ENCODE results near the gene RNF125. TPM values are rescaled to one million over a fixed set of nuclear protein-coding genes. Genes with fewer than 3 reads are reported as not detected.
"Not testable (repeated sequence)": the region's sequence is repeated elsewhere in the genome, so short reads cannot be mapped to it uniquely, and the experiment has no call there.

Gene RNF125
- total RNA-seq, 3 donors from 2014 or later = 7.5 to 18.7 (median 8.9) TPM

DNA sequence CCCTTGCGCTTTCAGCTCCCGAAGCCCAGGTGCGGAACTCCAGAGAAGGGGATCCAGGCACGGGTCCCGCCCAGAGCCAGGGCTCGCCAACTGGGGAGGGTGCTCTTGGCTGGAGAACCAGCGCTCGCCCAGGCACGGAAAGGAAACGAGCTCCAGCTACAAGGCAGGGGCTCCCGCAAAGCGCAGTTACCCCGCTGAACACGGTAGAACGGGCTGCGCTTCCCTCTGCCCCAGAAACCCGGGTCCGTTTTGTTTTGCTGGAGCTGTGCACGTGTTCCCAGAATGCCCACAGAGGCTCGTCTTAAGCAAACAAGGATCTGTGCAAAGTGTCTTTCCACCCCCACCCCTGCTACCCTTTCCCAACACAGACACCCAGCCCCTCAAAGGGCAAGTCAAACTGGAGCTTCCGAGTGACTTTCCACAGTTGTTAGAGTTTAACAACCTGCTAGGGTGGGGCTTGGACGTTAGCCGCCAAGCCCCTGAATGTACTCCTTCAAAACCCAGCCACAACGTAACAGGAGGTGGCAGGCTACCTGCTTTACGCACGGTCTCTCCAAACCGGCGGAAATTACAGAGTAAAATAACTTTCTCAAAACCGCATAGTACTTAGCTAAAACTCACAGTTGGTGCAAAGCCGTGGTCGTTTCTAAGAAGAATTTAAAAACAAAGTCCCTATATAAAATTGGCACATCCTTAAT, 775 bp downstream of the RNF125 start:
- TF ChIP-seq, protein P1, sequence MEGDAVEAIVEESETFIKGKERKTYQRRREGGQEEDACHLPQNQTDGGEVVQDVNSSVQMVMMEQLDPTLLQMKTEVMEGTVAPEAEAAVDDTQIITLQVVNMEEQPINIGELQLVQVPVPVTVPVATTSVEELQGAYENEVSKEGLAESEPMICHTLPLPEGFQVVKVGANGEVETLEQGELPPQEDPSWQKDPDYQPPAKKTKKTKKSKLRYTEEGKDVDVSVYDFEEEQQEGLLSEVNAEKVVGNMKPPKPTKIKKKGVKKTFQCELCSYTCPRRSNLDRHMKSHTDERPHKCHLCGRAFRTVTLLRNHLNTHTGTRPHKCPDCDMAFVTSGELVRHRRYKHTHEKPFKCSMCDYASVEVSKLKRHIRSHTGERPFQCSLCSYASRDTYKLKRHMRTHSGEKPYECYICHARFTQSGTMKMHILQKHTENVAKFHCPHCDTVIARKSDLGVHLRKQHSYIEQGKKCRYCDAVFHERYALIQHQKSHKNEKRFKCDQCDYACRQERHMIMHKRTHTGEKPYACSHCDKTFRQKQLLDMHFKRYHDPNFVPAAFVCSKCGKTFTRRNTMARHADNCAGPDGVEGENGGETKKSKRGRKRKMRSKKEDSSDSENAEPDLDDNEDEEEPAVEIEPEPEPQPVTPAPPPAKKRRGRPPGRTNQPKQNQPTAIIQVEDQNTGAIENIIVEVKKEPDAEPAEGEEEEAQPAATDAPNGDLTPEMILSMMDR (IDR thresholded peaks at IDR 0.05) = no peak
- peaks cover 11% of the 10 kb centered on the region for H3K4me1 ChIP-seq (ENCODE audit: low read depth)

GRCh38 chr18:32019949-32020625, 1.5 kb downstream of the RNF125 start:
- peaks cover 11% of the 10 kb centered on the region for H3K4me1 ChIP-seq (ENCODE audit: low read depth)
- H3K9me3 ChIP-seq; intact Hi-C loops (cut with DNase I, micrococcal nuclease); H3K4me3 ChIP-seq; H3K36me3 ChIP-seq (ENCODE audit: low read depth): not testable (repeated sequence)
- ATAC-seq (peak; percentile 40), DNase-seq (peak; percentile 57 to 71 (median 68))

More for the DNA sequence above, 775 bp downstream of the RNF125 start:
- ATAC-seq = peak; percentile 68
- no peaks in the 10 kb centered on the region for H3K9me3 ChIP-seq
- peak overlapping the region; percentile 33 for H3K4me3 ChIP-seq
- intact Hi-C loops (cut with DNase I, micrococcal nuclease) = no loop called here
- no peaks in the 10 kb centered on the region for H3K36me3 ChIP-seq (ENCODE audit: low read depth)
- DNase-seq = peak; percentile 67 to 75 (median 75)

DNA sequence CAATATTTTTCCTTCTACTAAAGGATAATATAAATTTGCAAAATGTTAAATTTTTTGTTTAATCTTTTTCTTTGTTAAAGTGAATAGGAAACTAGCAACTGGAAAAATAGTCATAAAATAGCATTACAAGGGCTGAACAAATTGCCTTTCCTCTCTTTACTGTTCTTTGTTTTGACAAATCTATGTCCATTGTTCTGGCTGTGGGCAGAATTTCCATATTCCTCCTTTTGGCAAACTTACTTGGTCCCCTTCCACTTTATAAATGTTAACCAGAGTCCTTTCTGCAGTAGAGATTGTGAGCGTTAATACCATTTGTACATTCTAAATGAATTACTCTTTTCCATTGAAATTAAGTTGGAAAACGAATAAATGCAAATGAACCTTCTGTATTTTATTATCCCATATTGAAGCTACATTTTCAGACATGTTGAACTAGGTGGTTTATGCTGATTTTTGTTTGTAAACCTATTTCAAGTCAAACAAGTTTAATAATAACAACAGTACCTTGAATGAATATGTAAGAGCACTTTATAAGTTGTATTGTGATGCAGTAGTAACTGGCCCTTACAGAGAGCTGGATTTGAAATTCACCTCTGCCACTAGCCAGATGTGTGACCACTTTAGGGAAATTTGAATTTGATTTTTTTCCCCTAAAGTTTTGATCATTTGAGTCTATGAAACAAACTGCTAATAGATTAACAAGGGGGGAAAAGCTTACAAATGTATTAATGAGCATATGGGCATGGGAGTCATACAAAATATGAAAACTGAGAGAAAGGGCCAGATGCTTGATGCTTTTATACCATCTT, 3.3 kb downstream of the RNF125 start:
- DNase-seq (no peak), ATAC-seq (no peak)
- Histone ChIP-seq H3K36me3 (ENCODE audit: low read depth) (no peaks in the 10 kb centered on the region), H3K4me3 (no peak overlapping the region), H3K9me3 (no peaks in the 10 kb centered on the region), H3K4me1 (ENCODE audit: low read depth) (peaks cover 11% of the 10 kb centered on the region)
- TF ChIP-seq, protein P1 (IDR thresholded peaks at IDR 0.05) = no peak
- intact Hi-C loops (cut with DNase I, micrococcal nuclease) = no loop called here

GRCh38 chr18:32025744-32026143, 7.1 kb downstream of the RNF125 start:
- Histone ChIP-seq H3K36me3 (ENCODE audit: low read depth) (no peaks in the 10 kb centered on the region), H3K9me3 (no peaks in the 10 kb centered on the region), H3K4me3 (no peak overlapping the region), H3K4me1 (ENCODE audit: low read depth) (no peaks in the 10 kb centered on the region)
- TF ChIP-seq, protein P1 (IDR thresholded peaks at IDR 0.05) = no peak
- DNase-seq (no peak), ATAC-seq (no peak)
- intact Hi-C loops (cut with DNase I, micrococcal nuclease) = no loop called here

GRCh38 chr18:32026491-32027086, 8.0 kb downstream of the RNF125 start:
- Histone ChIP-seq H3K36me3 (ENCODE audit: low read depth) (no peaks in the 10 kb centered on the region), H3K4me1 (ENCODE audit: low read depth) (no peaks in the 10 kb centered on the region), H3K9me3 (no peaks in the 10 kb centered on the region), H3K4me3 (no peak overlapping the region)
- intact Hi-C loops (cut with DNase I, micrococcal nuclease) = no loop called here
- TF ChIP-seq, protein P1 (IDR thresholded peaks at IDR 0.05) = no peak
- ATAC-seq (no peak), DNase-seq (no peak)
